GM23338 (cell line): ENCODE results near the gene DAAM1. TPM values are rescaled to one million over a fixed set of nuclear protein-coding genes. Genes with fewer than 3 reads are reported as not detected.

Source experiments
- ATAC-seq: fragments of 200-7000 bp; cut with Tn5 transposase; 3 replicates; pipeline ENCODE4 v1.9.1; 2020
- DNase-seq: peaks from one replicate; pipeline ENCODE4 v3.0.0-alpha.2; 2015; ENCODE audit warnings: low spot score
- H2AFZ ChIP-seq: fragments of 200-600 bp; sonication (generic); 2 replicates; pipeline ENCODE4 v1.8.0; 2016; ENCODE audit warnings: antibody characterized with exemption, mild to moderate bottlenecking, moderate library complexity
- H3F3A ChIP-seq: fragments of 200-600 bp; sonication (generic); replicated peaks from 2 replicates; pipeline ENCODE4 v1.8.0; 2017; ENCODE audit warnings: antibody characterized with exemption, mixed run types, low read depth
- H3K27ac ChIP-seq: fragments of 200-600 bp; sonication (generic); 2 replicates; pipeline ENCODE4 v1.6.1; 2016; ENCODE audit warnings: low read depth
- H3K27me3 ChIP-seq: fragments of 200-600 bp; sonication (generic); 2 replicates; pipeline ENCODE4 v1.8.0; 2016; ENCODE audit warnings: mild to moderate bottlenecking, mixed run types, moderate library complexity; ENCODE audit not compliant: insufficient read depth
- H3K36me3 ChIP-seq: fragments of 200-600 bp; sonication (generic); 2 replicates; pipeline ENCODE4 v1.8.0; 2016; ENCODE audit warnings: mild to moderate bottlenecking; ENCODE audit not compliant: insufficient read depth
- H3K4me1 ChIP-seq: fragments of 200-600 bp; sonication (generic); 2 replicates; pipeline ENCODE4 v1.8.0; 2016; ENCODE audit warnings: mild to moderate bottlenecking, moderate library complexity; ENCODE audit not compliant: insufficient read depth
- H3K4me2 ChIP-seq: fragments of 200-600 bp; sonication (generic); 2 replicates; pipeline ENCODE4 v1.7.1; 2017; ENCODE audit warnings: mixed run types
- H3K4me3 ChIP-seq: fragments of 200-600 bp; sonication (generic); 2 replicates; pipeline ENCODE4 v1.6.1; 2016; ENCODE audit warnings: mixed run types
- H3K79me2 ChIP-seq: fragments of 200-600 bp; sonication (generic); replicated peaks from 2 replicates; pipeline ENCODE4 v1.8.0; 2017; ENCODE audit warnings: mild to moderate bottlenecking; ENCODE audit not compliant: insufficient read depth
- H3K9me2 ChIP-seq: fragments of 200-600 bp; sonication (generic); 2 replicates; pipeline ENCODE4 v1.8.0; 2017; ENCODE audit not compliant: insufficient read depth
- H4K20me1 ChIP-seq: fragments of 200-600 bp; sonication (generic); replicated peaks from 2 replicates; pipeline ENCODE4 v1.8.0; 2017; ENCODE audit warnings: mild to moderate bottlenecking; ENCODE audit not compliant: insufficient read depth
- H3K27ac Mint-ChIP-seq: 2 replicates; pipeline ENCODE4 v1.8.0; 2020; ENCODE audit warnings: inconsistent platforms, mild to moderate bottlenecking, moderate library complexity, mixed read lengths
- H3K27me3 Mint-ChIP-seq: 3 replicates; pipeline ENCODE4 v1.8.0; 2022; ENCODE audit warnings: low read depth, mild to moderate bottlenecking, moderate library complexity, mixed read lengths, inconsistent platforms; ENCODE audit not compliant: insufficient read depth, poor library complexity
- H3K36me3 Mint-ChIP-seq: 3 replicates; pipeline ENCODE4 v1.8.0; 2021; ENCODE audit warnings: low read depth, mild to moderate bottlenecking, inconsistent platforms, moderate library complexity, mixed read lengths
- H3K4me1 Mint-ChIP-seq: 3 replicates; pipeline ENCODE4 v1.8.0; 2020; ENCODE audit warnings: mild to moderate bottlenecking, inconsistent platforms, mixed read lengths
- H3K4me3 Mint-ChIP-seq: 3 replicates; pipeline ENCODE4 v1.8.0; 2021; ENCODE audit warnings: moderate library complexity, mild to moderate bottlenecking, inconsistent platforms, mixed read lengths
- H3K9me3 Mint-ChIP-seq: 3 replicates; pipeline ENCODE4 v1.8.0; 2020; ENCODE audit warnings: moderate library complexity, mild to moderate bottlenecking, inconsistent platforms, mixed read lengths
- CREB1 ChIP-seq: fragments of 250-450 bp; sonication (Bioruptor Pico); IDR thresholded peaks from 2 replicates; pipeline ENCODE4 v1.5.0; 2020; ENCODE audit warnings: low read depth, mild to moderate bottlenecking, moderate library complexity
- EZH2 ChIP-seq: fragments of 200-600 bp; sonication (generic); IDR thresholded peaks from one replicate; pipeline ENCODE4 v1.8.0; 2017; ENCODE audit warnings: antibody characterized with exemption, mild to moderate bottlenecking, low read depth; ENCODE audit not compliant: unreplicated experiment
- EZH2phosphoT487 ChIP-seq: fragments of 200-600 bp; sonication (generic); IDR thresholded peaks from one replicate; pipeline ENCODE4 v1.8.1; 2018; ENCODE audit warnings: antibody characterized with exemption; ENCODE audit not compliant: unreplicated experiment
- JUNB ChIP-seq: IDR thresholded peaks from one replicate; pipeline ENCODE4 v1.6.1; 2016; ENCODE audit warnings: antibody characterized with exemption; ENCODE audit not compliant: unreplicated experiment
- NANOG ChIP-seq: IDR thresholded peaks from 2 replicates; pipeline ENCODE4 v1.6.1; 2016; ENCODE audit warnings: antibody characterized with exemption, borderline replicate concordance
- POLR2AphosphoS5 ChIP-seq: IDR thresholded peaks from 2 replicates; pipeline ENCODE4 v1.6.1; 2016; ENCODE audit warnings: antibody characterized with exemption, low read depth
- STAT1 ChIP-seq: IDR thresholded peaks from one replicate; pipeline ENCODE4 v1.6.1; 2016; ENCODE audit warnings: antibody characterized with exemption; ENCODE audit not compliant: unreplicated experiment
- ZNF114 ChIP-seq: fragments of 250-450 bp; sonication (Bioruptor Pico); IDR thresholded peaks from 2 replicates; pipeline ENCODE4 v1.5.0; 2020; ENCODE audit warnings: mild to moderate bottlenecking, moderate library complexity
- ZNF331 ChIP-seq: fragments of 250-450 bp; sonication (Bioruptor Pico); IDR thresholded peaks from 2 replicates; pipeline ENCODE4 v1.5.0; 2020; ENCODE audit warnings: low read depth, mild to moderate bottlenecking, moderate library complexity
- polyA plus RNA-seq: library from polyadenylated mRNA; unstranded; fragments of >200 nt; fragmentation: Nextera tagmentation; extraction: Ambion mirVana; gene quantifications from 2 replicates; pipeline ENCODE4 v1.2.1, GENCODE V29; 2016
- total RNA-seq: library from RNA; depleted of rRNA; stranded (reverse); fragments of >200 nt; shearing (Covaris generic); gene quantifications from 2 replicates; pipeline ENCODE4 v1.2.3, GENCODE V29; 2014
- TF ChIP-seq, protein P1 (sequence below): fragments of 250-450 bp; sonication (Bioruptor Pico); IDR thresholded peaks from 2 replicates; pipeline ENCODE4 v1.5.0; 2020; ENCODE audit warnings: mild to moderate bottlenecking, moderate library complexity
- TF ChIP-seq, protein P2 (sequence below): IDR thresholded peaks from 2 replicates; pipeline ENCODE4 v1.6.1; 2016; ENCODE audit warnings: antibody characterized with exemption
- TF ChIP-seq, protein P3 (sequence below): IDR thresholded peaks from one replicate; pipeline ENCODE4 v1.6.1; 2018; ENCODE audit warnings: antibody characterized with exemption; ENCODE audit not compliant: unreplicated experiment
- TF ChIP-seq, protein P4 (sequence below), 2 experiments: fragments of 200-600 bp in 1 of 2; sonication (generic) in 1 of 2; conservative IDR thresholded peaks; 2 replicates each; pipeline versions ENCODE4 v1.5.1 to v1.6.1; 2016 to 2017; ENCODE audit warnings: antibody characterized with exemption in 2 of 2, low read depth in 2 of 2, mild to moderate bottlenecking in 2 of 2, moderate library complexity in 1 of 2

The DAAM1 gene
- total and polyA plus RNA-seq, 2 experiments from 2014 or later, result 36.3 to 42.1 TPM

DNA sequence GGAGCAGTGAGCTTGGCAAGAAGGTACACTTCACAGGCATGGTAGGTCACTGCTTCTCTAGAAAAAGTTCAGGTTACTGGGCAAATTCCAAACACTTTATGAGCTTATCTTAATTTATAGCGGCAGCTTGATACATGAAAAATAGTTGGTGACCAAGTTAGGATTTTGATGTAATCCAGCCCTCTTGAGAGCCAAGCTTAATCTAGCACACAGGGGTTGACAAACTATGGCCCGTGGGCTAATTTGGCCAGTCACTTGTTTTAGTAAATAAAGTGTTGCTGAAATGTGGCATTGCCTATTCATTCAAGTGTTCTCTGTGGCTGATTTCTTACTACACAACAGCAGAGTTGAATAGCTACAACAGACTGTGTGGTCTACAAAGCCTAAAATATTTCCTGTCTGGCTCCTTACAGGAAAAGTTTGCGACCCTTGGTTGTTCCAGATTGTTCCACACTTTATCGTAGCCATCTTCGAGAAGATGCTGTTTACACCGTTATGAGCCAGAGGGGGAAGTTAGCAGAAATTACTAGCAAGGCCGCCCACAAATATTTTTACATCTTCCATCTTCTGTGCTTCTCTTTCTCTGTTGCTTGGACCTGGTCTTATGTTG lies 120.9 kb downstream of the DAAM1 start:
- DNase-seq (no peak), ATAC-seq (no peak)
- Histone ChIP-seq H3K4me3 (no peak overlapping the region), H3K79me2 (no peaks in the 10 kb centered on the region), H3K9me2 (no peaks in the 10 kb centered on the region), H2AFZ (no peak overlapping the region), H3K27me3 (no peaks in the 10 kb centered on the region), H3K27ac (no peak overlapping the region), H3K36me3 (no peaks in the 10 kb centered on the region), H3K4me1 (peaks cover 23% of the 10 kb centered on the region), H3F3A (no peaks in the 10 kb centered on the region), H4K20me1 (no peaks in the 10 kb centered on the region), H3K4me2 (no peak overlapping the region)
- TF ChIP-seq, protein P1, sequence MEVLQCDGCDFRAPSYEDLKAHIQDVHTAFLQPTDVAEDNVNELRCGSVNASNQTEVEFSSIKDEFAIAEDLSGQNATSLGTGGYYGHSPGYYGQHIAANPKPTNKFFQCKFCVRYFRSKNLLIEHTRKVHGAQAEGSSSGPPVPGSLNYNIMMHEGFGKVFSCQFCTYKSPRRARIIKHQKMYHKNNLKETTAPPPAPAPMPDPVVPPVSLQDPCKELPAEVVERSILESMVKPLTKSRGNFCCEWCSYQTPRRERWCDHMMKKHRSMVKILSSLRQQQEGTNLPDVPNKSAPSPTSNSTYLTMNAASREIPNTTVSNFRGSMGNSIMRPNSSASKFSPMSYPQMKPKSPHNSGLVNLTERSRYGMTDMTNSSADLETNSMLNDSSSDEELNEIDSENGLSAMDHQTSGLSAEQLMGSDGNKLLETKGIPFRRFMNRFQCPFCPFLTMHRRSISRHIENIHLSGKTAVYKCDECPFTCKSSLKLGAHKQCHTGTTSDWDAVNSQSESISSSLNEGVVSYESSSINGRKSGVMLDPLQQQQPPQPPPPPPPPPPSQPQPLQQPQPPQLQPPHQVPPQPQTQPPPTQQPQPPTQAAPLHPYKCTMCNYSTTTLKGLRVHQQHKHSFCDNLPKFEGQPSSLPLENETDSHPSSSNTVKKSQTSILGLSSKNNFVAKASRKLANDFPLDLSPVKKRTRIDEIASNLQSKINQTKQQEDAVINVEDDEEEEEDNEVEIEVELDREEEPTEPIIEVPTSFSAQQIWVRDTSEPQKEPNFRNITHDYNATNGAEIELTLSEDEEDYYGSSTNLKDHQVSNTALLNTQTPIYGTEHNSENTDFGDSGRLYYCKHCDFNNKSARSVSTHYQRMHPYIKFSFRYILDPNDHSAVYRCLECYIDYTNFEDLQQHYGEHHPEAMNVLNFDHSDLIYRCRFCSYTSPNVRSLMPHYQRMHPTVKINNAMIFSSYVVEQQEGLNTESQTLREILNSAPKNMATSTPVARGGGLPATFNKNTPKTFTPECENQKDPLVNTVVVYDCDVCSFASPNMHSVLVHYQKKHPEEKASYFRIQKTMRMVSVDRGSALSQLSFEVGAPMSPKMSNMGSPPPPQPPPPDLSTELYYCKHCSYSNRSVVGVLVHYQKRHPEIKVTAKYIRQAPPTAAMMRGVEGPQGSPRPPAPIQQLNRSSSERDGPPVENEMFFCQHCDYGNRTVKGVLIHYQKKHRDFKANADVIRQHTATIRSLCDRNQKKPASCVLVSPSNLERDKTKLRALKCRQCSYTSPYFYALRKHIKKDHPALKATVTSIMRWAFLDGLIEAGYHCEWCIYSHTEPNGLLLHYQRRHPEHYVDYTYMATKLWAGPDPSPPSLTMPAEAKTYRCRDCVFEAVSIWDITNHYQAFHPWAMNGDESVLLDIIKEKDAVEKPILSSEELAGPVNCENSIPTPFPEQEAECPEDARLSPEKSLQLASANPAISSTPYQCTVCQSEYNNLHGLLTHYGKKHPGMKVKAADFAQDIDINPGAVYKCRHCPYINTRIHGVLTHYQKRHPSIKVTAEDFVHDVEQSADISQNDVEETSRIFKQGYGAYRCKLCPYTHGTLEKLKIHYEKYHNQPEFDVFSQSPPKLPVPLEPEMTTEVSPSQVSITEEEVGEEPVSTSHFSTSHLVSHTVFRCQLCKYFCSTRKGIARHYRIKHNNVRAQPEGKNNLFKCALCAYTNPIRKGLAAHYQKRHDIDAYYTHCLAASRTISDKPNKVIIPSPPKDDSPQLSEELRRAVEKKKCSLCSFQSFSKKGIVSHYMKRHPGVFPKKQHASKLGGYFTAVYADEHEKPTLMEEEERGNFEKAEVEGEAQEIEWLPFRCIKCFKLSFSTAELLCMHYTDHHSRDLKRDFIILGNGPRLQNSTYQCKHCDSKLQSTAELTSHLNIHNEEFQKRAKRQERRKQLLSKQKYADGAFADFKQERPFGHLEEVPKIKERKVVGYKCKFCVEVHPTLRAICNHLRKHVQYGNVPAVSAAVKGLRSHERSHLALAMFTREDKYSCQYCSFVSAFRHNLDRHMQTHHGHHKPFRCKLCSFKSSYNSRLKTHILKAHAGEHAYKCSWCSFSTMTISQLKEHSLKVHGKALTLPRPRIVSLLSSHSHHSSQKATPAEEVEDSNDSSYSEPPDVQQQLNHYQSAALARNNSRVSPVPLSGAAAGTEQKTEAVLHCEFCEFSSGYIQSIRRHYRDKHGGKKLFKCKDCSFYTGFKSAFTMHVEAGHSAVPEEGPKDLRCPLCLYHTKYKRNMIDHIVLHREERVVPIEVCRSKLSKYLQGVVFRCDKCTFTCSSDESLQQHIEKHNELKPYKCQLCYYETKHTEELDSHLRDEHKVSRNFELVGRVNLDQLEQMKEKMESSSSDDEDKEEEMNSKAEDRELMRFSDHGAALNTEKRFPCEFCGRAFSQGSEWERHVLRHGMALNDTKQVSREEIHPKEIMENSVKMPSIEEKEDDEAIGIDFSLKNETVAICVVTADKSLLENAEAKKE (CRISPR knock-in tag), result no peak
- TF ChIP-seq ZNF114 (CRISPR knock-in tag) (no peak), ZNF331 (CRISPR knock-in tag) (no peak), POLR2AphosphoS5 (no peak), NANOG (no peak), CREB1 (CRISPR knock-in tag) (no peak), EZH2 (no peak), JUNB (no peak), EZH2phosphoT487 (no peak), STAT1 (no peak)
- TF ChIP-seq, protein P2, sequence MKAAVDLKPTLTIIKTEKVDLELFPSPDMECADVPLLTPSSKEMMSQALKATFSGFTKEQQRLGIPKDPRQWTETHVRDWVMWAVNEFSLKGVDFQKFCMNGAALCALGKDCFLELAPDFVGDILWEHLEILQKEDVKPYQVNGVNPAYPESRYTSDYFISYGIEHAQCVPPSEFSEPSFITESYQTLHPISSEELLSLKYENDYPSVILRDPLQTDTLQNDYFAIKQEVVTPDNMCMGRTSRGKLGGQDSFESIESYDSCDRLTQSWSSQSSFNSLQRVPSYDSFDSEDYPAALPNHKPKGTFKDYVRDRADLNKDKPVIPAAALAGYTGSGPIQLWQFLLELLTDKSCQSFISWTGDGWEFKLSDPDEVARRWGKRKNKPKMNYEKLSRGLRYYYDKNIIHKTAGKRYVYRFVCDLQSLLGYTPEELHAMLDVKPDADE, result no peak
- TF ChIP-seq, protein P3, sequence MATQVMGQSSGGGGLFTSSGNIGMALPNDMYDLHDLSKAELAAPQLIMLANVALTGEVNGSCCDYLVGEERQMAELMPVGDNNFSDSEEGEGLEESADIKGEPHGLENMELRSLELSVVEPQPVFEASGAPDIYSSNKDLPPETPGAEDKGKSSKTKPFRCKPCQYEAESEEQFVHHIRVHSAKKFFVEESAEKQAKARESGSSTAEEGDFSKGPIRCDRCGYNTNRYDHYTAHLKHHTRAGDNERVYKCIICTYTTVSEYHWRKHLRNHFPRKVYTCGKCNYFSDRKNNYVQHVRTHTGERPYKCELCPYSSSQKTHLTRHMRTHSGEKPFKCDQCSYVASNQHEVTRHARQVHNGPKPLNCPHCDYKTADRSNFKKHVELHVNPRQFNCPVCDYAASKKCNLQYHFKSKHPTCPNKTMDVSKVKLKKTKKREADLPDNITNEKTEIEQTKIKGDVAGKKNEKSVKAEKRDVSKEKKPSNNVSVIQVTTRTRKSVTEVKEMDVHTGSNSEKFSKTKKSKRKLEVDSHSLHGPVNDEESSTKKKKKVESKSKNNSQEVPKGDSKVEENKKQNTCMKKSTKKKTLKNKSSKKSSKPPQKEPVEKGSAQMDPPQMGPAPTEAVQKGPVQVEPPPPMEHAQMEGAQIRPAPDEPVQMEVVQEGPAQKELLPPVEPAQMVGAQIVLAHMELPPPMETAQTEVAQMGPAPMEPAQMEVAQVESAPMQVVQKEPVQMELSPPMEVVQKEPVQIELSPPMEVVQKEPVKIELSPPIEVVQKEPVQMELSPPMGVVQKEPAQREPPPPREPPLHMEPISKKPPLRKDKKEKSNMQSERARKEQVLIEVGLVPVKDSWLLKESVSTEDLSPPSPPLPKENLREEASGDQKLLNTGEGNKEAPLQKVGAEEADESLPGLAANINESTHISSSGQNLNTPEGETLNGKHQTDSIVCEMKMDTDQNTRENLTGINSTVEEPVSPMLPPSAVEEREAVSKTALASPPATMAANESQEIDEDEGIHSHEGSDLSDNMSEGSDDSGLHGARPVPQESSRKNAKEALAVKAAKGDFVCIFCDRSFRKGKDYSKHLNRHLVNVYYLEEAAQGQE, result no peak
- TF ChIP-seq, protein P4, sequence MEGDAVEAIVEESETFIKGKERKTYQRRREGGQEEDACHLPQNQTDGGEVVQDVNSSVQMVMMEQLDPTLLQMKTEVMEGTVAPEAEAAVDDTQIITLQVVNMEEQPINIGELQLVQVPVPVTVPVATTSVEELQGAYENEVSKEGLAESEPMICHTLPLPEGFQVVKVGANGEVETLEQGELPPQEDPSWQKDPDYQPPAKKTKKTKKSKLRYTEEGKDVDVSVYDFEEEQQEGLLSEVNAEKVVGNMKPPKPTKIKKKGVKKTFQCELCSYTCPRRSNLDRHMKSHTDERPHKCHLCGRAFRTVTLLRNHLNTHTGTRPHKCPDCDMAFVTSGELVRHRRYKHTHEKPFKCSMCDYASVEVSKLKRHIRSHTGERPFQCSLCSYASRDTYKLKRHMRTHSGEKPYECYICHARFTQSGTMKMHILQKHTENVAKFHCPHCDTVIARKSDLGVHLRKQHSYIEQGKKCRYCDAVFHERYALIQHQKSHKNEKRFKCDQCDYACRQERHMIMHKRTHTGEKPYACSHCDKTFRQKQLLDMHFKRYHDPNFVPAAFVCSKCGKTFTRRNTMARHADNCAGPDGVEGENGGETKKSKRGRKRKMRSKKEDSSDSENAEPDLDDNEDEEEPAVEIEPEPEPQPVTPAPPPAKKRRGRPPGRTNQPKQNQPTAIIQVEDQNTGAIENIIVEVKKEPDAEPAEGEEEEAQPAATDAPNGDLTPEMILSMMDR (conservative IDR thresholded peaks at IDR 0.05; ENCODE audit: low read depth in 2 of 2), result no peak
- Mint-ChIP-seq H3K27ac (no peak overlapping the region), H3K9me3 (no peaks in the 10 kb centered on the region), H3K27me3 (no peaks in the 10 kb centered on the region), H3K4me1 (peaks cover 29% of the 10 kb centered on the region), H3K36me3 (no peaks in the 10 kb centered on the region), H3K4me3 (no peak overlapping the region)
